ENCODE data around the gene STK4. TPM values are rescaled to one million over a fixed set of nuclear protein-coding genes. Genes with fewer than 3 reads are reported as not detected.
A peak's percentile ranks its signal among the peaks of the same experiment; 100 is the strongest.

STK4 gene
- total RNA-seq, 5 donors from 2014 or later (not counting 1 experiment from before 2014, with no cell fraction given) = 244 to 315 (median 271) TPM

- Mint-ChIP-seq H3K9me3 (no peaks in the 10 kb centered on the region), H3K27ac (no peak overlapping the region), H3K36me3 (no peaks in the 10 kb centered on the region), H3K4me1 (peaks cover 4 to 21% (median 18%) of the 10 kb centered on the region in 3 donors), H3K27me3 (peaks cover 29 to 39% of the 10 kb centered on the region in 2 donors), H3K4me3 (no peak overlapping the region)
- DNase-seq = peak in 33 of 35 experiments; percentile 8 to 81 (median 45)
- no peak overlapping the region for H3K27ac ChIP-seq (ENCODE audit: low read length)
- H3K4me3 ChIP-seq (ENCODE audit: control insufficient read depth in 1 of 2, extremely low read depth in 1 of 2, low read length in 1 of 2) = no peak overlapping the region
- peaks cover 14 to 33% of the 10 kb centered on the region in 2 experiments for H3K27me3 ChIP-seq (replicated peaks in 1 of 2; ENCODE audit: control insufficient read depth in 2 of 2, extremely low read depth in 1 of 2, insufficient read depth in 2 of 2, low read length in 1 of 2)
- 16% methylated on average over 5 of the region's 7 CpGs for WGBS (ENCODE audit: insufficient coverage)
- peaks cover 0 to 17% of the 10 kb centered on the region in 2 experiments for H3K4me1 ChIP-seq (ENCODE audit: control insufficient read depth in 1 of 2, extremely low read depth in 1 of 2, insufficient read depth in 2 of 2, low read length in 2 of 2)
- H3K9me3 ChIP-seq = no peaks in the 10 kb centered on the region
- no peaks in the 10 kb centered on the region for H3K36me3 ChIP-seq (ENCODE audit: control insufficient read depth in 2 of 2, extremely low read depth in 1 of 2, insufficient read depth in 1 of 2, low read length in 1 of 2)
- ATAC-seq (replicated peaks in 1 of 4) = peak; percentile 52 to 65 (median 56)
- ChIA-PET CTCF (interaction anchor here (0.5 to 2.8 kb wide), 25 partner anchors 10 to 750 kb away, joined by 3 to 26 read pairs (median 4); no protein-coding TSS in a partner anchor), POLR2A (interaction anchor here in 1 of 2 donors (0.5 kb wide), 1 partner anchor 282 kb away, joined by 3 read pairs; no protein-coding TSS in a partner anchor)
These were observed 129.5 kb downstream of the STK4 start for GRCh38 chr20:45095805-45096238.

- ChIA-PET POLR2A (interaction anchor here in 1 of 2 donors (0.6 kb wide), 1 partner anchor 29 kb away, joined by 3 read pairs; no protein-coding TSS in a partner anchor), CTCF (interaction anchor here (0.8 to 2.8 kb wide), 13 partner anchors 9 to 674 kb away, joined by 3 to 26 read pairs (median 4); no protein-coding TSS in a partner anchor)
- H3K27ac Mint-ChIP-seq = no peak overlapping the region
- Histone ChIP-seq H3K27me3 (replicated peaks in 1 of 2; ENCODE audit: control insufficient read depth in 2 of 2, extremely low read depth in 1 of 2, insufficient read depth in 2 of 2, low read length in 1 of 2) (peaks cover 14 to 42% of the 10 kb centered on the region in 2 experiments), H3K9me3 (no peaks in the 10 kb centered on the region), H3K4me3 (ENCODE audit: control insufficient read depth in 1 of 2, extremely low read depth in 1 of 2, low read length in 1 of 2) (no peak overlapping the region), H3K4me1 (ENCODE audit: control insufficient read depth in 1 of 2, extremely low read depth in 1 of 2, insufficient read depth in 2 of 2, low read length in 2 of 2) (peaks cover 0 to 20% of the 10 kb centered on the region in 2 experiments), H3K27ac (ENCODE audit: low read length) (no peak overlapping the region), H3K36me3 (ENCODE audit: control insufficient read depth in 2 of 2, extremely low read depth in 1 of 2, insufficient read depth in 1 of 2, low read length in 1 of 2) (no peaks in the 10 kb centered on the region)
- H3K9me3 Mint-ChIP-seq = no peaks in the 10 kb centered on the region
- WGBS (ENCODE audit: insufficient coverage) = 89% methylated on average over 8 of the region's 9 CpGs
- ATAC-seq (replicated peaks in 1 of 4) = no peak
- peaks cover 34 to 46% of the 10 kb centered on the region in 2 donors for H3K27me3 Mint-ChIP-seq
- no peaks in the 10 kb centered on the region for H3K36me3 Mint-ChIP-seq
- DNase-seq = no peak
- H3K4me1 Mint-ChIP-seq = peaks cover 4 to 24% (median 21%) of the 10 kb centered on the region in 3 donors
- H3K4me3 Mint-ChIP-seq = no peak overlapping the region
These were observed 130.5 kb downstream of the STK4 start for GRCh38 chr20:45096781-45097180.

- POLR2A ChIA-PET = interaction anchor here in 1 of 2 donors (0.6 kb wide), 1 partner anchor 30 kb away, joined by 3 read pairs; no protein-coding TSS in a partner anchor
- peak; percentile 41 to 61 (median 50) for ATAC-seq (replicated peaks in 1 of 4)
- H3K27me3 Mint-ChIP-seq = peaks cover 40 to 50% of the 10 kb centered on the region in 2 donors
These were observed 131.3 kb downstream of the STK4 start for GRCh38 chr20:45097485-45098102.

GRCh38 chr20:45098103-45098773, 131.9 kb downstream of the STK4 start:
- no peak overlapping the region for H3K27ac Mint-ChIP-seq
- peak overlapping the region in 1 of 2 donors; percentile 66 for H3K4me3 ChIP-seq (ENCODE audit: control insufficient read depth in 1 of 2, extremely low read depth in 1 of 2, low read length in 1 of 2)
- H3K36me3 Mint-ChIP-seq = no peaks in the 10 kb centered on the region
- ChIA-PET POLR2A (no interaction called here), CTCF (interaction anchor here (0.9 to 1.5 kb wide), 3 partner anchors 54 to 673 kb away, joined by 3 to 4 read pairs (median 3); no protein-coding TSS in a partner anchor)
- ATAC-seq (replicated peaks in 1 of 4) (peak; percentile 11 to 28 (median 26)), DNase-seq (peak in 9 of 35 experiments; percentile 9 to 45 (median 18))
- H3K4me3 Mint-ChIP-seq = peak overlapping the region; percentile 1 to 71 (median 3)
- H3K9me3 Mint-ChIP-seq = no peaks in the 10 kb centered on the region
- H3K4me1 ChIP-seq (ENCODE audit: control insufficient read depth in 1 of 2, extremely low read depth in 1 of 2, insufficient read depth in 2 of 2, low read length in 2 of 2) = peaks cover 0 to 20% of the 10 kb centered on the region in 2 experiments
- H3K27me3 ChIP-seq (replicated peaks in 1 of 2; ENCODE audit: control insufficient read depth in 2 of 2, extremely low read depth in 1 of 2, insufficient read depth in 2 of 2, low read length in 1 of 2) = peaks cover 14 to 45% of the 10 kb centered on the region in 2 experiments
- no peaks in the 10 kb centered on the region for H3K9me3 ChIP-seq
- H3K36me3 ChIP-seq (ENCODE audit: control insufficient read depth in 2 of 2, extremely low read depth in 1 of 2, insufficient read depth in 1 of 2, low read length in 1 of 2) = no peaks in the 10 kb centered on the region
- 13% methylated on average over 86 of the region's 91 CpGs for WGBS (ENCODE audit: insufficient coverage)
- H3K27me3 Mint-ChIP-seq = peaks cover 43 to 53% of the 10 kb centered on the region in 2 donors
- no peak overlapping the region for H3K27ac ChIP-seq (ENCODE audit: low read length)
- peaks cover 4 to 24% (median 21%) of the 10 kb centered on the region in 3 donors for H3K4me1 Mint-ChIP-seq

More at GRCh38 chr20:45097485-45098102, 131.3 kb downstream of the STK4 start:
- CTCF ChIA-PET = interaction anchor here (0.9 to 2.7 kb wide), 4 partner anchors 53 to 673 kb away, joined by 3 to 26 read pairs (median 4); no protein-coding TSS in a partner anchor
- Histone ChIP-seq H3K27me3 (replicated peaks in 1 of 2; ENCODE audit: control insufficient read depth in 2 of 2, extremely low read depth in 1 of 2, insufficient read depth in 2 of 2, low read length in 1 of 2) (peaks cover 14 to 45% of the 10 kb centered on the region in 2 experiments), H3K4me3 (ENCODE audit: control insufficient read depth in 1 of 2, extremely low read depth in 1 of 2, low read length in 1 of 2) (peak overlapping the region in 1 of 2 donors; percentile 66), H3K9me3 (no peaks in the 10 kb centered on the region), H3K4me1 (ENCODE audit: control insufficient read depth in 1 of 2, extremely low read depth in 1 of 2, insufficient read depth in 2 of 2, low read length in 2 of 2) (peaks cover 0 to 20% of the 10 kb centered on the region in 2 experiments), H3K27ac (ENCODE audit: low read length) (no peak overlapping the region), H3K36me3 (ENCODE audit: control insufficient read depth in 2 of 2, extremely low read depth in 1 of 2, insufficient read depth in 1 of 2, low read length in 1 of 2) (no peaks in the 10 kb centered on the region)
- Mint-ChIP-seq H3K36me3 (no peaks in the 10 kb centered on the region), H3K27ac (peak overlapping the region in 1 of 2 donors; percentile 11), H3K4me1 (peaks cover 4 to 24% (median 21%) of the 10 kb centered on the region in 3 donors), H3K9me3 (no peaks in the 10 kb centered on the region), H3K4me3 (peak overlapping the region; percentile 34 to 71 (median 53))
- WGBS (ENCODE audit: insufficient coverage) = 29% methylated on average over 55 of the region's 56 CpGs
- peak in 26 of 35 experiments; percentile 12 to 63 (median 34) for DNase-seq

GRCh38 chr20:45100563-45101245, 134.4 kb downstream of the STK4 start, which contains the start of gene KCNS1:
Gene KCNS1 (minus strand): TSS chr20:45101127. CDS start chr20:45099236, 1,891 bp downstream.
- Mint-ChIP-seq H3K4me1 (peaks cover 4 to 21% (median 20%) of the 10 kb centered on the region in 3 donors), H3K27me3 (peaks cover 49 to 55% of the 10 kb centered on the region in 2 donors), H3K36me3 (no peaks in the 10 kb centered on the region), H3K27ac (no peak within 1 kb of the TSS), H3K4me3 (peak within 1 kb of the TSS in 1 of 3 donors; percentile 4), H3K9me3 (no peaks in the 10 kb centered on the region)
- ChIA-PET CTCF (interaction anchor here in 1 of 2 donors (0.9 kb wide), 1 partner anchor 56 kb away, joined by 3 read pairs; no protein-coding TSS in a partner anchor), POLR2A (no interaction called here)
- H3K9me3 ChIP-seq = no peaks in the 10 kb centered on the region
- peaks cover 14 to 45% of the 10 kb centered on the region in 2 experiments for H3K27me3 ChIP-seq (replicated peaks in 1 of 2; ENCODE audit: control insufficient read depth in 2 of 2, extremely low read depth in 1 of 2, insufficient read depth in 2 of 2, low read length in 1 of 2)
- no peak for DNase-seq
- no peak within 1 kb of the TSS for H3K27ac ChIP-seq (ENCODE audit: low read length)
- H3K4me1 ChIP-seq (ENCODE audit: control insufficient read depth in 1 of 2, extremely low read depth in 1 of 2, insufficient read depth in 2 of 2, low read length in 2 of 2) = peaks cover 0 to 20% of the 10 kb centered on the region in 2 experiments
- 10% methylated on average over 24 of the region's 38 CpGs for WGBS (ENCODE audit: insufficient coverage)
- ATAC-seq (replicated peaks in 1 of 4) = peak in 1 of 4 experiments; percentile 20
- no peak within 1 kb of the TSS for H3K4me3 ChIP-seq (ENCODE audit: control insufficient read depth in 1 of 2, extremely low read depth in 1 of 2, low read length in 1 of 2)
- H3K36me3 ChIP-seq (ENCODE audit: control insufficient read depth in 2 of 2, extremely low read depth in 1 of 2, insufficient read depth in 1 of 2, low read length in 1 of 2) = no peaks in the 10 kb centered on the region
